Urothelium cell line (cell line): ENCODE results near the gene FOSL2.

Source experiments
- DNase-seq: peaks from one replicate; pipeline ENCODE4 v3.0.0; 2011; ENCODE audit warnings: low spot score, mixed read lengths
- FAIRE-seq: peaks from 2 replicates; lab custom pipeline; 2011; peaks lifted over from hg19 to GRCh38; lab: Jason Lieb, UNC

Gene FOSL2

DNA sequence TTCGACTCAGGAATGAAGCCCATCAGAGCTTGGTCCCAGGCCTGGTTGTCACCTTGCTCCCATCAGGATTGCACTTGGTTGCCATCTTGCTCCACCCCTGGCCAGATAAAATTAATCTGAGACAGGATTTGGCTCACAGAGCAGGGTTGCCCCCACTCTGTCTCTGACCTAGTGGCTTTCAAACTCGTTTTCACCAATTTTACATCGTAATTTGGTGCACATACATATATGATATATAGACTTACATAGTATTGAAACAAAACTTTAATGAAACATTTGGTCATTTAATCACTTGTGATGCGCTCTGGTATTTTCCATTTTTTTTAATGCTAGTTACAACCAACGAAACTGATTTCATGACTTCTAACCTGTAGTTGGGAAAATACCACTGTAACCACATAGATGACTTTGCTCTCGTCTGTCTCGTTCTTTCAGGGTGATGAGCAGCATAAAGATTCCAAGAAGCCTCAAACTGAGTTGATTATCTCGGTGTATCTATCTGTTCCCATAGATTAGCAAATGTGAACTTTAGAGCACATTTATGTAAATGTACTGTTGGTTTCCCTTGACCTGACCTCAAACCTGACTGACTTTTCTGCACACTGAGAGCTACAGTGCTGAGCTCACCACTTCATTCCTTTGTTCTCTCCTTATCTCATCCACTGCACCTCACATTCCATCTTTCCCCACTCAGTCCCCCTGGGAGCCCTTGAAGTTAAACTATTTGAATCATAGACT is 72.7 kb downstream of the FOSL2 start:
- DNase-seq = no peak
- no peak for FAIRE-seq
